Measurements from ENCODE around the gene SUMO3.

GRCh38 chr21:44837537-44837936 is 19.7 kb upstream of the SUMO3 start:
- TF ChIP-seq POLR2A (IDR thresholded peaks at IDR 0.05; ENCODE audit: low read length) (no peak), GATA1 (IDR thresholded peaks at IDR 0.05; ENCODE audit: low read depth, low read length) (no peak)

Data from erythroblast (primary cell).